ENCODE data around the gene MYO18B.

Gene MYO18B

DNA sequence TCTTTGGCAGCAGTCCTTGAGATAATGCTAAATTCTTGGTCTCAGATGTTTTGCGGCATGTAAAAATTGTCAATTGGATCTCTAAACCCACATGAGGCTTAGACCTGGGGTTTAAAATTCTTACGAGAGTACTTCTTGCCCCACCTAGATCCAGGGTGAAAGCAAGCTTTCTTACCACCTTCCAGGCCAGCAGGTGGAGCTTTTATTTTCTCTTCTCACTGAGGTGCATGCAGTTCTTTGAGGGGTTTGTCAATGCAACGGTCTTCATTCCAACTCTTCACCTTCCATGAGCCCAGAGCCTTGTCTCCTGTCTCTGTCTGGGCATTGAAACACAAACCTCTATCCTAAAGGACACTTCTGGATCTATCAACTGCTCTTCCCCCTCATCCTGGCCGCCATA is 154.1 kb downstream of the MYO18B start:
- H3K4me3 ChIP-seq (ENCODE audit: low read depth, low read length), result no peak overlapping the region

- no peak overlapping the region for H3K4me3 ChIP-seq (ENCODE audit: low read depth, low read length)
Observed at GRCh38 chr22:25896592-25896991, 154.6 kb downstream of the MYO18B start.

- H3K4me3 ChIP-seq (ENCODE audit: low read depth, low read length), result no peak overlapping the region
Observed at GRCh38 chr22:25898707-25899365, 156.8 kb downstream of the MYO18B start.

- H3K4me3 ChIP-seq (ENCODE audit: low read depth, low read length), result no peak overlapping the region
Observed at GRCh38 chr22:25899566-25899965, 157.6 kb downstream of the MYO18B start.

DNA sequence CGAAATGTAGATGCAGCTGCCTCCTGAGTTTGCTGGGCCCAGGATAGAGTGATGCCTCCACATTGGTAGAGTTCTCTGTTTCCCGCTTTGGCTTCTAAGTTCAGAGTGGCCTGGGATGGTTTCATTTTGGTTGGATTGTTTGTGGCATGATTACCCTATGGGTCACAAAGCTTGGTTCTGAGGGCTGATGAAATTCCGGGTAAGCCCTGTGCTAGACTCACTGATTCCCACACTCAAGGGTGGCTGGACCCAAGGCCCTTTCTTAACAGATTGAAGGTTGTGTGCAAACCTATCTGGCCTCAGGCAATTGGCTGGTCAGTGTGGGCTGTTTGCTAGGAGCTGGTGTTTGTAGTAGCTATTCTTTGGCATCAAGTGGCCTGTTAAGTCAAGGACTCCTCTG is 158.4 kb downstream of the MYO18B start:
- H3K4me3 ChIP-seq (ENCODE audit: low read depth, low read length), result no peak overlapping the region

DNA sequence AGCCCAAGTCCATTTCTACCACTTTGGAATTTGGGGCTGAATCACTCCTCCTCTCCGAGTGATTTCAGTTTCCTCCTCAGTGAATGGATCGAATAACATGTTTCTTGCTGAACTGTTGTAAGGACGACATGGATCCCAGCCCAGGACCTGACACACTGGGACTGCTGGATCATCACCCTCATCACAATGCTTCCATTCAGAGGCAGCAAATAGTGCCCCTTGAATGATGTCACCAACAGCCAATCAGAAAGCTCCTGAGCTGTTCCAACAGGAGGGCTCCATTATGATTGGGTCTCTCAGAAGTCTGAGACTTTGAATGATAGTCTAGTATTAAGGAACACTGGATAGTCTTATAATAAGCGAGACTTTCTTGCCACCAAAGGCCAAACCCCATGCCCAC is 158.9 kb downstream of the MYO18B start:
- no peak overlapping the region for H3K4me3 ChIP-seq (ENCODE audit: low read depth, low read length)

DNA sequence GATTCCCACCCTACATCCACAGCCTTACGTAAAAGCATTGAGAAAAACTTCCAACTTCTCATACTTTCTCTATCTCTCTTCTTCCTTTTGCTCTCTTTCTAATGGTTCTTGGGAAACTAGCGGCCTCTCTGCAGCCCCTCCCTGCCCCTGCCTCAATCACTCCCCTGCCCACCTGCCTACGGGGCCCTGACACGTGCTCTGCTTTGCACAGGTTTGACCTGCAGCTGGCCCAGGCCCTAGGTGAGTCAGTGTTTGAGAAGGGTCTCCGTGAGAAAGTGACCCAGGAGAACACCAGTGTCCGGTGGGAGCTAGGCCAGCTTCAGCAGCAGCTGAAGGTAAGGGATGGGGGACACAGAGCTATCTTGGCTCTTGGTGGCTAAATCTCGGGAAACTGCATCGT is 160.4 kb downstream of the MYO18B start:
- H3K4me3 ChIP-seq (ENCODE audit: low read depth, low read length), result no peak overlapping the region

DNA sequence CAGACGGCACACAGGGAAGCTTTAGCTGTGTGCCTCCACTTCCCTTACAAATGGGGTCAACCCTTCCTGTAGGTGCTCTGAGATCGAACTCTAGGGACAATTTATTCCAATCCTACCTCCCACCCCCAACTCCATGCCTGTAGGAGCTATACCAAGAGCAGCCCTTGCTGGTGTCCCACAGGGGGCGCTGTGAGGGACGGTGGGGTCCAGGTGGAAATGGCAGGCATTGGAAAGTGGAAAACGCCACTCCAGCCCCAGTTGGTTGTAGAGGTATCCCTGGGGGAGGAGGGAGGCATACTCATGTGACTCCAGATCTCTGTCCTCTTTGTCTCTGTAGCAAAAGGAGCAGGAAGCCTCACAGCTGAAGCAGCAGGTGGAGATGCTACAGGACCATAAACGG is 161.3 kb downstream of the MYO18B start:
- H3K4me3 ChIP-seq (ENCODE audit: low read depth, low read length), result no peak overlapping the region

DNA sequence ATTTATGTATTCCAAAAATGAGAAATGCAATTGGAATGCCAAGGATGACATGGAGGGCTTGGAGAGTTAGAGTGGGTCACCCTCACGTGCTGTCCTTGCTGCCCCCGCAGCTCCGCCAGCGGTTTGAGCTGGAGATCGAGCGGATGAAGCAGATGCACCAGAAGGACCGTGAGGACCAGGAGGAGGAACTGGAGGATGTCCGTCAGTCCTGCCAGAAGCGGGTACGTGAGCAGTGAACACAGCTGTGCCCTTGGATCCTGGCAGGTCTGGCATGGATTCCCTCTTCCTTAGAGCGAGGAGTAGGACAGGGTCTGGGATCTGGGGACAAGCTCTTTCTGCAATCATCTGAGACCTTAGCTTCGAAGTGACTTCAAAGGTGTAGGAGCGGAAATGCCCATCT is 166.2 kb downstream of the MYO18B start:
- no peak overlapping the region for H3K4me3 ChIP-seq (ENCODE audit: low read depth, low read length)

DNA sequence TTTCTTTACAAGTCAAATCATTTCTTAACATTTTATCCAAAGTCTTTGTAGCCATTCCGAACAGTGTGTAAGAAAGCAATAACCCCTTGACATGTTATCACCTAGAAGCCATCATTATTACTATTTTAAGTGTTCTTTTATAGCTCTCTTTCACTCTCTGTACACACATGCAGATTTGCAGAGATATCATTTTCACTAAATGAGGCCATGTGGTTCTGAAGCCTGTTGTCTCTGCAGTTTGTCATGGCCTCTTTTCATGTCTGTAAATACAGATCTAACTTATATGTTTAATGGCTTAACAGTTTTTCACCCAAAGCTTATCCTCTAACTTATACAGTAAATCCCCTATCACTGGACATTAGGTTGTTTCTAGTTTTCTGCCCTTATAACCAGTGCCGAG is 166.8 kb downstream of the MYO18B start:
- no peak overlapping the region for H3K4me3 ChIP-seq (ENCODE audit: low read depth, low read length)

GRCh38 chr22:25909614-25910387 is 167.8 kb downstream of the MYO18B start:
- H3K4me3 ChIP-seq (ENCODE audit: low read depth, low read length), result no peak overlapping the region

DNA sequence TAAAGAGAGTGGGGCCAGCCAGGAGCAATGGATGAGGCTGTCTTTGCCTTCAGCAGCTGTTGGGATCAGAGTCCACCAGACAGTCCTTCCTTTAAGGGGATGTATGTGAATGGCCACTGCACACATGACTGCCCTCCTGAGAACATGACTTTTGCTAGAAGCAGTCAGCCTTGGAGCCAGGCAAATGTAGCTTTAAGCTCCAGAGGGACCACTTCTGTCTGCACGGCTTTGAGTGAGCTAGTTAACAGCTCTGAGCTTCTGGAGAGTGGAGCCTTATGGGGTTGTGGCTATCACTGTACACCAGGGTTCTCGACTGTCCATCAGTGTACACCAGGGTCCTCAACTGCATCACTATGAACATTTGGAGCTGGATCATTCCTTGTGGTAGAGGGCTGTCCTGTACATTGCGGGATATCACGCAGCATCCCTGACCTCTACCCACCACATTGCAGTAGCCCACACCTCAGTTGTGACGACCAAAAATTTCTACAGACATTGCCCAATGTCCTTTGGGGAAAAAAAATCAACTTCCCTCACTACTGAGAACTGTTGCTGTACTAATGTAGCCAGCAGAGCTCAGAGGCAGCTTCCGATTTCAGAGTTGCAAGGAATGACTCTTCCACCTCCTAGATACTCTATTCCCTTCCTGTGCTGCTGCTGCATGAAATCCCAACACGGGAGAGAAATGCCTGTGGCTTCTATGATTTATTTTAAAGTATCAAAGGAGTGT is 169.4 kb downstream of the MYO18B start:
- no peak overlapping the region for H3K4me3 ChIP-seq (ENCODE audit: low read depth, low read length)

DNA sequence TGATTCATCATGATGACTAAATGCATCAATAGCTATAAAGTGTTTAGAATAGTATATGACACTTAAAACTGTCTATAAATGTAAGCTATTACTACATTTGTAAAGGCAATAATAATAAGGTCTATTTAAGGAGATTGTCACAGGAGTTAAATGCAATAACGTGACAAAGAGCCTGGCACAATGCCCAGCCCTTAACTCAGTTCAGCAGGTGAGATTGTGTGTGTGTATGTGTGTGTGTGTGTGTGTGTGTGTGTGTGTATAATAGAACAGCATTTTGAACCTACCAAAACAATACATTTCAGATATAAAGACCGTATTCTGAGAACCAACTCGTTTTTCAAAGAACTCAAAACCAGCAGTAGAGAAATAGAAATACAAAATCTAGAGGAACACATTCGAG is 177.5 kb downstream of the MYO18B start:
- H3K4me3 ChIP-seq (ENCODE audit: low read depth, low read length), result no peak overlapping the region

DNA sequence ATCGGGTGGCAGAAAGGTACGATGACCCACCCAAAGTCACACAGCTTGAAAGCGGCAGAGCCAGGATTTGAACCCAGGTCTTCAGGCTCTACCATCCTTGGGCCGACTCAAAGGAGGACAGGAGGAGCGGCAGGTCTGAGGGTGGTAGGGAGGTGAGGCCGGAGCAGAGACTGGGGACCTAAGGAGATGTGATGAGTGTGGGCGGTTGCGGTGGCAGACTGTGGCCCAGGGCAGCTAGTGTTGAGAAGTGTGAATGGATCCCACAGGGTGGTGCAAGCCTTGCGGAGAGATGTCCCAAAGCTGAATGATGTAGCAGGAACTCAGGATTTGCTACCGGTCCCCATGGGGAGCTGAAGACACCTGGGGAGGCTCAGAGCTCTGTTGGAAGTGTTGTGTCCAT is 180.2 kb downstream of the MYO18B start:
- H3K4me3 ChIP-seq (ENCODE audit: low read depth, low read length), result no peak overlapping the region

DNA sequence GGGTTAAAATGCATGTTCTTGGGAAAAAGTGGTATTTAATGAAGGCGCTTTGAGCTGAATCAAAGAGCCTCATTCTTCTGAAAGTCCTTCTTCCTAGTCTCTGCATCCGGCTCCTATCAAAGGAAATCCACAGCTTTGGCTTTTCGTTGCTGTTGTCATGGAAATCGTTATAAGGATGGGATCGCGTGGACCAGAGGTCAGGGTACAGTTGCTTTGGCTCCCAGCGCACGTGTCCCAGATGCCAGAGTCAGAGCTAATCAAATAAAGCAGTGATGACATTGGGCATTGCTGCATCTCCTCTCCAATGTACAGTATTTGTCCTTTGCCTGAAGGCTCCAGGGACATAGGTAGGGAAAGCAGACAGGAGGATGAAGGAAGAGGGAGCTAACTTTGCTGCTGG is 181.9 kb downstream of the MYO18B start:
- H3K4me3 ChIP-seq (ENCODE audit: low read depth, low read length), result no peak overlapping the region

DNA sequence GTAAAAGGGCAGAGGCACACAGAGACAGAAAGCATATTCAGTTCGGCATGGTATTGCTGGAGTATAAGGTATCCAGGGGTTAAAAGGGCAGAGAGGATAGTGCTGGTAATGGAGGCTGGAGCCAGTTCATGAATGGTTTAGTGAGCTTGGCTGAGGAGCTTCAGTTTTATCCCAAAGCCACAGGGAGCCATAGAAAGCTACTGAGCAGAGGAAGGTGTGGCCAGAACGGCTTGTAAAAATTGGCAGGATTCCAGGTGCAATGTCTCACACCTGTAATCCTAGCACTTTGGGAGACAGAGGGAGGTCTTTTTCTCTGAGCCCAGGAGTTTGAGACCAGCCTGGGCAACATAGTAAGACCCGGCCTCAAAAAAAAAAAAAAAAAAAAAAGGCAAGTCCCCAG is 186.1 kb downstream of the MYO18B start:
- H3K4me3 ChIP-seq (ENCODE audit: low read depth, low read length), result no peak overlapping the region

- H3K4me3 ChIP-seq (ENCODE audit: low read depth, low read length), result no peak overlapping the region
Observed at GRCh38 chr22:25929321-25929878, 187.4 kb downstream of the MYO18B start.

- H3K4me3 ChIP-seq (ENCODE audit: low read depth, low read length), result no peak overlapping the region
Observed at GRCh38 chr22:25930083-25930482, 188.1 kb downstream of the MYO18B start.

- no peak overlapping the region for H3K4me3 ChIP-seq (ENCODE audit: low read depth, low read length)
Observed at GRCh38 chr22:25930788-25931310, 188.9 kb downstream of the MYO18B start.

DNA sequence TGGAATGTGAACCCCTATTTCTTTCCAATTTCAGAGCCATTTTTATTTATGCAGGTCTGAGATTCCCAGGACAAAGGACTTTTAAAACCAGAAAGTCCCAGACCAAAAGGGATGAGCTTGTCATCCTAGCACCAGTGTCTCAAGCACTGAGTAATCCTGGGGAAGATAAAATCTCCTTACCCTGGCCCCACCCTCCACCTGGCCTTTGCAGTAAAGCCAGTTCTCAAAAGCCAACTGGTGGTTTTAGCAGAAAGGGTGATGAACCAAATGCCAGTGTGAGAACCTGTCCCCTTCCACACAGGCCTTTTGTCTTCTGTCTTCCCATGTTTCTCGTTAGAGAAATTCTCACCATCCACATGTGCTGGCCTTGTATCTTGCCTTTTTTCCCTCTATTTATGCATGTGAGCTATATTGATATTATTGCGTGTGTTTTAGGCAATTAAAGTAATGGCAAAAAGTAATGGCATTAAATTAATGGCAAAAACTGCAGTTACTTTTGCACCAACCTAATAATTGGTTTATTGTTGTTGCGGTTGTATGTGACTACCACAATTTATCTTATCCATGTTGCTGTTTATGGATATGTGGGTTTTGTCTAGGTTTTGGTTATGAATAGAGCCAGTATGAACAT is 191.3 kb downstream of the MYO18B start:
- H3K4me3 ChIP-seq (ENCODE audit: low read depth, low read length), result no peak overlapping the region
